GM21447 (cell line): ENCODE measurements around the gene VTCN1.
A peak's percentile ranks its signal among the peaks of the same experiment; 100 is the strongest.
"Not testable (repeated sequence)": the region's sequence is repeated elsewhere in the genome, so short reads cannot be mapped to it uniquely, and the experiment has no call there.

Experiments
- ATAC-seq: cut with Tn5 transposase; IDR thresholded peaks from one replicate; pipeline ENCODE4 v1.9.1; 2021; ENCODE audit not compliant: unreplicated experiment

VTCN1 gene

DNA sequence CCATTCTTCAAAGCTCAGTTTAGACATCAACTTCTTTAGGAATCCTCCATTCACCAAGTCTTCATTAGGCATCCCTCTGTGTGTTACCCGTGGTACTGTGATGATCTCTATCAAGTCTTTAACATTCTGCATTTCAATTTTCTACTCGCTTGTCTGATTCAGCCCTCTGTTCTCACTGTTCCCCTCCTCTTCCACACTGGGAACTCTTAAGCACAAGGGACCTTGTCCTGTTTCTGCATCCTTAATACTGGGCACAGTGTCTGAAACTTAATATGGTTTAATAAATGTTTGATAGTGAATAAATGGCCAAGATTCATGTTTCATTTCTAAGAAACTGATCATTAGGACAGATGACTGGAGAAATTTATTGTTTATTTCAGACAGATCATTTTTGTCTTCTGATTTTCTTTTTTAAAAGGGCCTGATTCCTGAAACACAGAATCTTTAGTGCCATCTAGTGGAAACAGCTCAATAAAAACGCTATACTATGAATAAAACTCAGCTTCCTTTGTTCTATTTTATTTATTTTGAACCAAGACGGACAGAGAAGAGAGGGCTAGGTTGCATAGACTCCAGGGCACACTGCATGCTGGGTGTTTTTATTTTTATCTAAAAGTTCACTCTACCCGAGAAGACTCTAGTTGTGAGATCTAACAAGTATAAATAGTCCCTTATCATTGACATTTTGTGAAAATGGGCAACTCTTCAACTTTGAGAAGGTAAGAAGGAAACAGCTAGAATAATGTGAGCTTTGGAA, 82.2 kb downstream of the VTCN1 start:
- no peak for ATAC-seq

DNA sequence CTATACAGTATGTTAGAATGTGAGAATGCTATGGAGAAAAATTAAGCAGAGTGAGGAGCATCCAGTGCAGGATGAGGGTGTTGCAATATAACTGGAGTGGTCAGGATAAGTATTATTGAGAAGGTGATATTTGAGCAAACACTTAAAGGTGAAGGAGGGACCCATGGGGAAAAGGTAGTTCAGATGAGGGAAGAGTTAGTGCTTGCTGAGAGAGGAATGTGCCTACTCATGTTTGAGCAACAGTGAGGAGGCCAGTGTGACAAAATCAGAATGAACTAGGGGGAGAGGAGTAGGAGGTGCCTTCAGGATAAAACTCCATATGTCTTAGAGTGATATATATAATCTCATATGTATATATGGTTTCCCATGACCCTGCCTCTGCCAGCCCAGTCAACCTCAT, 82.9 kb downstream of the VTCN1 start:
- no peak for ATAC-seq

DNA sequence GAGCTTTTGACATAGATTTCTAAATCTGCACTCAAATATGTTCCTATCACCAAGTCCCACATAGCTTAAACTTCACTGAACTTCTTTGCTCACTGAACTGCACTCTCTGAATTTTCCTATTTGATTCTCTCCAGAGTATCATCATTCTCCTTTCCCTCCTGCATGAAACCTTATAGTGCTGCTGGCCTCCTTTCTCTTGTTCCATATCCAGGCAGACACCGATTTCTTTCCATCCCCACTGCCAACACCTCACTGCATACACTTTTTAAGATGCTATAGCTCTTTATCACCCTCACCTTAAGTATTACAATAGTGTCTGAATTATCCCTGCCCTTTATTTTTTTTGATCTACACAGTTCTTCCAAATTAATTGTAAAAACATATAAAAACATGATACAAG, 86.1 kb downstream of the VTCN1 start:
- ATAC-seq: no peak

DNA sequence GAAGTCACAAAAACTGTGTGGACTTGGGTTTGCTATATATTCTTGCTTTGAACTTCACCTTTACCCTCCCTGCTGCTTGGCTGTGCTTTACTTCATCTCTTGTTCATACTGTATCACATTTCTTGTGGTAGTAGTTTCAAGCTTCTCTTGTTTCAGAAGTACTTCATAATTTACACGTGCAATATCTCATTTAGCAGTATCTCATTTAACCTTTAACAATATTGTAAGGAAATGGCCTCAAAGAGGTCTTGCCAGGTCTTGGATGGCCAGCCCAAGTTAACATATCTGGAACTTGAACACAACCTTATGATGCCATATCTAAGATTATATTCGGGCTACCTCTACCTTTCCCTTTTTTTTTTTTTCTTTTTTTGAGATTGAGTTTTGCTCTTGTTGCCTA, 87.5 kb downstream of the VTCN1 start:
- no peak for ATAC-seq

DNA sequence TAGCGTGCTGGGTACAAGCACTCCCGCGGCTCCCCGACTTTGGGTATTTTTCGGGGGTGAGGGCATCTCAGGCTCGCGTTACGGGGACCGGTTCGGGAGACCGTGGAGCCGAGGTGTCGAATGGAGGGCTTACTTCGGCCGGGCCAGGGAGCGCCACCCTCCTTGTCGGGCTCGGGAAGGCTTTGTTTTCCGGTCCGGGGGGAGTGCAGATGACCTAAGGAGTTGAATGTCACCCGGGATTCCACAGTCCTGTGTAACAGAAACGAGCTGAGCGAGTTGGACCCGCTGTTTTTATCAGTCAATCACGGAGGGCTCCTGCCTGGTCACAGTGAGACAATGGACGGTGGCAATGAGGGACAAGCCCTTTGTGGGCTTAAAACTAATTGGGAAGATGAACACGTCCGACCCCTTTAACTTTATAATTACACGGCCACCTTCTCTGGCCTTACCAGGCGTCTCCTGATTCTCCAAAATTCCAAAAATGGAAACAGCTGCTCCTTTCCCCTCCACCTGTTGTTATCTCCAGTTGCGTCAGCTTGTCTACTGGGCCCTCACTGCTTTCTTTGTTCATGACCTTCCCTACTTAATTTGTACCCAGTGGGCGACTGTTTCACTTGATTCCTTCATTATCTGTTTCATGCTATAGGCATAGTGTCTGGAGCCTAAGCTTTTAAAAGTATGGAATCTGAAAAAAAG, 88.2 kb downstream of the VTCN1 start:
- no peak for ATAC-seq

DNA sequence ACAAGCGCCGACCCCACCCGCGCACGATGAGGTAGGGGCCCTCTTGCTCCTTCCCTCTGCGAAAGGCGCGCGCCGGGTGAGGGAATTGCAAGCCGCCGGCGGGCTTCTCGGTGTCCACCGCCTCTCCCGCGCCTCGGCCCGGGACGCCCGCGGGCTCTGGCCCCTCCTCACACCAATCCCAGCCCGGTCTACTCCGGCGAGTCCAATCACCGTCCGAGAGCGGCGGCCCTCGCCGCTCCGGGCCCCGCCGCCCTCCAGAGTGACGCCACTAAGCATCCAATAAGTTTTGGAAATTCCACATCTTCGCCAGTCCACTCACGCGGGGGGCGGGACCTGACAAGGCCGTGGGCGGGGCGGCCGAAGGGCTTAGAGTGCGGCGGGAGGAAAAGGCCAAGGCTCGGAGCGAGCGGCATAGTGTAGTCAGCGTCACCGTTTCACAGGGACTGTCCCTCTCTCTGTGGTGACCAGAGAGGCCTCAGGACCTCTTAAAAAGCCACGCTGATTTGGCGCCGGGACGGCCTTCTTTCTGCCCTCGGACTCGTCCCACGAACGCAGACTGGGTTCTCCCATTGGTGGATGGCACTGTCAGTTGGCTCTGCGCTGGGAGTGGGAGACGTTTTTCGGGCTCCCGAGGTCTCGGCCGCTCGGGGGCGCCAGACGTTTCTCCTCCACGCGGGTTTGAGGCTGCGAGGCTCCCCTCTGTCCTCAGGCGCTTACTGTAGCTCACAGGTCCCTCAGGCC, 89.0 kb downstream of the VTCN1 start, which contains the start of gene TRIM45:
TSS of gene TRIM45 (minus strand) at position 161 of the 741 bp plus-strand sequence. CDS start 548 bp downstream, outside the sequence.
- ATAC-seq: peak; percentile 92

DNA sequence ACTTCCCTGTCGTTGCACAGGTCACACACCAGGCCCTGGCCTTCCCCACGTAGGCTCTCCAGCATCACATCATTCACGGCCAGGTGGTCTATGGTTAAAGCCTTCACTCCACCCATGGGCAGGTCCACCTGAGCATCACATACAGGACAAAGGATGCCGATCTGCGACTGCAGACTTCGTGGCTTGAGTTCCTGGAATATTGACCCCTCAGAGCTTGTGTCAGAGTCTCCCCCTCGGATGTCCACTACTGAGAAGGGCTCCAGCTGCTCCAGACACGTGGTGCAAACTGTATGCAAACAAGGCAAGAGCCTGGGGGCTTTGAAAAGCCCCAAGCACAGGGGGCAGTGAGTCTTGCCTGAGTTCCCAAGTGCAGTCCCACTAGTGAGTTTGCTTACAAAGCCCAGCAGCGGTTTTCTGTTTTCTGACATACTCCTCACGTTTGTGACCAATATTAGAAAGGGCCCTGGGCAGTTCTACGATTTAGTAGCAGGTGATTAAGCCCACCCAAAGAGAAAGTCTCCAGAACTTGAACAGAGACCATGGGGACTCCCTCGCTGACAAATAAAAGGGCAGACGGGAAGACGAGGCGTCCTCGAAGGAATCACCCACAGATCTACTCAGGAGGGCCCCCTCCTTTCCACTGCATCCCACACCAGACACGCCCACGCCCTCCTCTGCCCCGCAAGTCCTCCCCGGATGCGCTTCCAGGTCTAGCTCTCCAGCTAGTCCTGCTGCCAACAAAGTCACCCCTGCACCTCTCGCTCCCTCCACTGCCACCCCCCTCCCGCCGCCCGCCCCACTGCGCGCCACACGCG, 89.7 kb downstream of the VTCN1 start:
- ATAC-seq: peak; percentile 14

DNA sequence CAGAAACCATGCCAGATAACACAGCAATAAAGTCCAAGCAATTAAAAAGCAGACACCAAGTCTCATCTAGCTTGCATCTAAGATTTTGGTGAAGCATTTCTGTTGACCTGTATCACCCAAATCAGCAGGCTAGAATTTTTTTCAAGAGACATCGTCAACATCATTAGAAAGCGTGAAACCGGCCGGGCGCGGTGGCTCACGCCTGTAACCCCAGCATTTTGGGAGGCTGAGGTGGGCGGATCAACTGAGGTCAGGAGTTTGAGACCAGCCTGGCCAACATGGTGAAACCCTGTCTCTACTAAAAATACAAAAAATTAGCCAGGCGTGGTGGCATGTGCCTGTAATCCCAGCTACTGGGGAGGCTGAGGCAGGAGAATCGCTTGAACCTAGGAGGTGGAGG, 91.6 kb downstream of the VTCN1 start:
- ATAC-seq: not testable (repeated sequence)

DNA sequence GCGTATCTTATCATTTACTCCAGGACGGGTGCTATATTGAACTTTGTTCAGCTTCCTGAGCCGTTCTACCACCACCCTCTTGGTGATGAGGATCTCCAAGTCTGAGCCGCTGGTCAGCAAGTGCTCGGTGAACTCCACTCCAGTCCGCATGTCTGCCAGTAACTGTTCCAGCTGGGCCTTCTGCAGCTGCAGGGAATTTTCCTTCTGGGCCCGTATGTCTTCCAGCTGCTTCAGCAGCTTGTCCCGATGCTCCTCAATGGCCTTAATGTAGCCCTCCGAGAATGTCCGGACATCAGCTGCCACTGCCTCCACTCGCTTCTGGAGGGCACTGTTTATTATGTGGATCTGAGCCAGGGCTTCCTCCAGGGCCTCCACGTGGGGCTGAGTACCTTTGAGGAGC, 92.6 kb downstream of the VTCN1 start:
- no peak for ATAC-seq

DNA sequence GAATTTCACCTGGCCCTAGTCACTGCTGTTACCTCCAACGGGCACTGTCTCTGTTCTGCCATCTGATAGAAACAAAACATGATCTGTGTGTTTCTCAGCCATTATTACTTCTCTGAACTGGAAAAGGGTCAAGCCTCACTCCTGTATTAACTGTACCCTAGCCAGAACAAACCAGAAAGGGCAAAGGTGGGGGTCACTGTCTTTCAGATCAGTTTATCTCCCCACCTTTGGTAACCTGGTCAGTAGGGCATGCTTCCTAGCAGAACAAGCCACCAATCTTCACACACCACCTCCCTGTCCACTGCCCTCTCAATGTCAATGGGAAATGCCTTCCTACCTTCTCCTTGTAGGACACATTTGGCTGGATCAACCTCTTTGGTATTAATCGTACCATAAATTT, 93.0 kb downstream of the VTCN1 start:
- ATAC-seq: no peak

DNA sequence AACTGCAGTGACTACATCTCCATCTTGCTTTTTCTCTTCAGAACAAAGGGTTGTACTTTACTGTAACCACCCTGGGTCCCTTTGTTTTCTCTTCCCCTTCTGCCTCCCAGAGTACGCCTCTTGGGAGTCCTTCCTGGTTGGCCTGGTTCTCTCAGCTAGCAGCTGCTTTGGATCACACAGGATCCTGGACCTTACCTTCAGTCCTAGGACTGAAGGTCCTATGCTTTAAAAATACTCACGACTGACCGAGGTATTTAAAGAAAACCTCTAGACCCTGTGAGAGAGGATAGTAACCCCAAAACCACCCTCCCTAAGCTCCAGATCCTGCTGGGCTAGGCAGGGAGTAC, 94.0 kb downstream of the VTCN1 start:
- no peak for ATAC-seq

DNA sequence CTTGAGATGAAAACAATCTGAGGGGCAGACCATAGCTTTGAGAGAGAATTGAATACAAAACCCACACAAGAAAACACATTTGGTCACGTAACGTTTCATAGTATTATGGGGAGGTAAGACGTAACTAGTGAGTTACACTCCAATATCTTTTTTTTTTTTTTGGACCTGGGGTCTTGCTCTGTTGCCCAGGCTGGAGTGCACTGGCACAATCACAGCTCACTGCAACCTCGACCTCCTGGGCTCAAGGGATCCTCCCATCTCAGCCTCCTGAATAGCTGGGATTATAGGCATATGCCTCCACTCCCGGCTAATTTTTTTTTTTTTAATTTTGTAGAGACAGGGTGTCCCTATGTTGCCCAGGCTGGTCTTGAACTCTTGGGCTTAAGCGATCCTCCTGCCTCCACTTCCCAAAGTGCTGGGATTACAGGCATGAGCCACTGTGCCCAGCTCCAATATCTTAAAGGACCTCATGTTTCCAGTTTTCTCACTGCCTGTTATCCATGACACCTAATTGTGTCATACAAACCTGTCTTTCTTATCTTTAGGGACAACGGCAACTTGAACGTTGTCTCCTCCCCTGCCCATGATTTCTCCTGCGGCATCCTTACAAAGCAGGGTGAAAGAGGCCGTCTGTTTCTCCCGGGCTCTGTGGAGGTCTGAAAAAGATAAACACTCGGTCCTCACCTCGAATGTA, 94.5 kb downstream of the VTCN1 start:
- no peak for ATAC-seq

DNA sequence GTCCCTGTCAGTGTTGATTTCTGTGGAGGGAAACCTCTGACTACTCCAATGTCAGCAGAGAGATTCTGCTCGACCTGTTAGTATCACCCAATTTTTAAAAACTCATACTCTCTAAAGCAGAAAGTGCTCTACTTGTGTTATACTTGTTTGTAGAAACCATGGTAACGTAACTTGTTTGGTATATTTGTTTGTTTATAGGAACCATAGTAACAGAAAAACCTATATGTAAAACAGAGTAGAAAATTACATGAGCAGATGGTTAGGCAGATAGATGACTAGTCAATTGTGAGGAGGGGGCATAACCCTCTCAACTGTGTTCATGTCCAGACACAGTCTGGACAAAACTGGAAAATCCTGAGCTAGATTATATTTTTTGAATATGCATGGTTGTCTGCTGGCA, 95.8 kb downstream of the VTCN1 start:
- no peak for ATAC-seq

DNA sequence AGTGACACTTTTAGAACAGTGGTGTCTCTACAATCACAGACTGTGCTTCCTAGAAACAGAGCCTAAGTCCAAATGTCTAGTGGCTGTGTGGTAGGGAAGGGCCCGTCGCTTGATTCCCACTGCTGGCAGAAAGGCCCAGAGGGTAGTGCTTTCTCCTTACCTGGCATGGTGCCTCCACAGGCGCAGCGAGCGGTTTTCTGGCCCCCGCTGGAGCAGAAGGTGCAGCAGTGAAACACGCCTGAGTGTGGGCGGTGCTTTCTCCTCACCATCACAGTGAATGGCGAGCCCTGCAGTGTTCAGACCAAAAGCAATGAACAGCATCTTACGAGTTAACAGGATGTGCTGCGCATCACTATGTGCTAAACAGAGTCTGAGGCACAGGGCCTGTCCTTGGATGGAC, 97.5 kb downstream of the VTCN1 start:
- no peak for ATAC-seq

DNA sequence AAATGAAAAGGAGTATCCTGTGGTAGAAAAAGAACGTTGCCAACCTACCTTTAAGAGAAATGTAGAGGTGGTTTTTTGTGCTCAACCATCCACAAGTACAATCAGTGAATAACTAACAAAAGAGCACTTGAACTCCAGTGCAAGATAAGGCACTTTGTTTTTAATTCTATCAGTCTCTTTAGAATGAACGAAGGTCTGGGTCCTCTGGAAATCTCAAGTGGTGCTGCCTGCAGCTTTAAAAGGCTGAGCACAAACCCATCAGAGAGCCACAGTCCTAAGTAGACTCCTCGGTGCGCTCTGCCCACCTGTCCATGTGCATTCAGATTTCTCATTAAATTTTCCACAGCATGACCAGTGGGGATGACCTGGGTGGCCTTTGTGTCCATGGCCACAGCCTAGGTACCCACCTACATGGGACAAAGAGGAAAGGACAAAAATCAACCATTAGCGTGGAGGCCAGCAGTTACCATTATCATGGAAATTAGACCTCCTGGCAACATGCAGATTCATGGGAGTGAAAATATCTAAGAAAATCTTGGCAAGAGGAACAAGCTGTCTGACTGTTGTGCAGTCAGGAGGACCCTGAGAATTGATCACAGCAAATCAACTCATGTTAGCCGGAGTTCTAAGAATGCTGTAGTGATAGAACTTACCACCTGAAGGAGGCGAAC, 98.5 kb downstream of the VTCN1 start:
- ATAC-seq: no peak

DNA sequence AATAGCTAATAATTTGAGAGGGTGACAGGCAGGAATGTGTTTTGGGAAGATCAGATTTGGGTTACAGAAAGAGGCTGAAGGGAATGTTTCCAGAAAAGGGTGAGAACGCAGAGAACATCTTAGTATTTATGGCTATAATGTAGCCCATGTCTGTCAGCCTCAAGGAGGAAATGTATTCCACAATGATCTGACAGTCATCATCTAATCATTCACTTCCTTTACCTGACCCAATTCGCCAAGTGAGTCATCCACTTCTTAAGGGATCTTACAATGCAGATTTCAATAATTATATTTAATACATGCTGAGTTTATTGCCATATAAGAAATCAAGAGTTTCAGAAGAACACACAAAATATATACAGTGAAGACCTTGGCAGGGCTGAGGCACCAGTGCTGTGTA, 100.0 kb downstream of the VTCN1 start:
- no peak for ATAC-seq

DNA sequence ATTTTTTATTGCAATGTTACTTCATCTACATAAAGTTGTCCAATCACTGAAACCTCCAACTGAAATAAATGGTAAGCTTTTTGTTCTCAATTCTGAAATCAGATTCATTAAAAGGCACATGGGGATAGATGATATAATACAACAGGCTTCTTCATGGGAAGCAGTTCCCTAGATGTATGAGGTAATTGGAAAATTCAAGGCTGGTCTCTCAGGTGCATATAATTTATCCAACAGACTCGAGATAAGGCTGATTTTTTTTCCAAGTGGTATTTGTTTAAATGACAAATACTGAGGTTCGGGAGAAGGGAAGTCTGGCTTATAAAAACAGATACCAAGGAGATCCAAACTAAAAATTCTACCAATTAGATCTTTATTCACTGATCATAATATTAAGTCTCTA, 103.4 kb downstream of the VTCN1 start:
- ATAC-seq: no peak

DNA sequence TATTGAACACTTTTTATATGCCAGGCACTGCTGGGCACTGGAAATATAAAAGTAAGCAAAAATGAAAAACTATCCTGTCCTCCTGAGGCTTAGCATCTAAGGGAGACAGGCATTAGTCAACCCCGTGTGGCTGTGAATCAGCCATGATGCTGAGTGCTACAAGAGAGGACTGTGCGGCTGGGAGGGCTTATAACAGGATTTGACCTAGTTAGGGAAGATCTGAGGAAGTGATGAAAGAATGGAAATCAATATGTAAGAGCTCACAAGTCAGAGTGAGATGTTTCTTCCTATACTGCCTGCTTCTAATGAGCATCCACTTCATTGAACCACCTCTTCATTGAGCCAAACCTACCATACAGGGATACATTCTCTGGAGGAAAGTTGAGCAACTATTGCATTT, 104.2 kb downstream of the VTCN1 start:
- no peak for ATAC-seq

DNA sequence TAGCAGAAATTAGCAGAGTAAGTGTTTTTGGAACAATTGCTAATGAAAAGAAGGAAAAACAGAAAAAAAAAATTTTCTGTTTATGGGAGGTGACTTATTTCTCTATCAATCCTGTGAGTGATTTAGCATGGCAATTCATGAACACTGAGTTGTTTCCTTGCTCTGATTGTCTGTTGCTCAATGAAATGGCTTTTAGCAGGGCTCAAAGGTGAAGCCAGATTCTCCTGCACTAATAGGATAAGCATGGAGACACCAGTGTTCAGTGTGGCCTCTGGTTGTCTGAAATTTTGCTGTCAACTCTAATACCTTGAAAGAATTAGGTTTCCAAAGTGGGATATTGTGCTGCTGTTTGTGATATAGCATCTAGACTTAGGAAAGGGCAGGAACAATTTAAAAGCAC, 105.0 kb downstream of the VTCN1 start:
- ATAC-seq: no peak

DNA sequence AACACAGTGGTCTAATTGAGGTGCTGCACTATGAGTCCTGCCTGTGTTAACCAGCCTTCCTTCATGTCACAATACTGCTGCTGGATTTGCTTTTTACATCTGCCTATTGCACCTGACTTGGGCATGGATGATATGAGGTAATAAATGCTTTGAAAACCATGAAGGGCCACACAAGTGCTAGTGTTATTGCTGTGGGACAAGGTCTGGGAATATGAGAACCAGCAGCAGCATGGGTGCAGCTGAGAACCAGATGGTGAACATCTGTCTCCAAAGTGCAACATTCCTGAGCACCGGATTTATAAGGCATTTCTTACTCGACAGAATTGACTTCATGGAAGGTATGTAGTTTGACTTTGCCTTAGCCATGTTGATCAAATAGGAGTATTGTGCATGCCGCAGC, 105.7 kb downstream of the VTCN1 start:
- ATAC-seq: no peak
